GM12878 (cell line): ENCODE data around the gene TLL2. TPM values are rescaled to one million over a fixed set of nuclear protein-coding genes. Genes with fewer than 3 reads are reported as not detected.

Experiments
- ATAC-seq: fragments of 200-7000 bp; cut with Tn5 transposase; 3 replicates; pipeline ENCODE4 v1.9.1; 2020; ENCODE audit warnings: mild to moderate bottlenecking, moderate library complexity
- BruUV-seq: library from RNA; stranded (reverse); fragments of 400-500 nt; replicated peaks from 2 replicates; lab custom pipeline; 2021; lab: Mats Ljungman, UMichigan
- CTCF ChIA-PET: fragments of 300-600 bp; sonication (Branson Sonifier 250); formaldehyde crosslinking; extraction: SDS; loops from one replicate; lab custom pipeline; 2021; ENCODE audit warnings: inconsistent platforms; lab: Yijun Ruan, JAX
- POLR2A ChIA-PET: fragments of 350-600 bp; formaldehyde crosslinking; extraction: SDS; loops from one replicate; lab custom pipeline; 2021; ENCODE audit warnings: inconsistent platforms; lab: Charles Lee
- RAD21 ChIA-PET: fragments of 300-600 bp; sonication (Branson Sonifier 250); formaldehyde crosslinking; loops from one replicate; lab custom pipeline; 2023; ENCODE audit warnings: antibody characterized with exemption; ENCODE audit not compliant: unreplicated experiment; lab: Charles Lee
- SMC1A ChIA-PET: fragments of 300-600 bp; sonication (Branson Sonifier 250); formaldehyde crosslinking; loops from one replicate; lab custom pipeline; 2023; ENCODE audit not compliant: unreplicated experiment, uncharacterized antibody; lab: Charles Lee
- DNase-seq: peaks from one replicate; pipeline ENCODE4 v3.0.0-alpha.2; 2011; ENCODE audit warnings: low read depth, low spot score
- FAIRE-seq: peaks from 3 replicates; lab custom pipeline; 2011; peaks lifted over from hg19 to GRCh38; lab: Jason Lieb, UNC
- H2AFZ ChIP-seq: 2 replicates; pipeline ENCODE4 v1.6.0; 2011; ENCODE audit warnings: low read depth, low read length, control low read depth; ENCODE audit not compliant: control insufficient read depth
- H3K27ac ChIP-seq: 2 replicates; pipeline ENCODE4 v1.5.1; 2011; ENCODE audit warnings: control low read depth; ENCODE audit not compliant: control insufficient read depth, insufficient read depth
- H3K27me3 ChIP-seq, 2 experiments: replicated peaks in 1 of 2; 2 replicates each; pipeline versions ENCODE4 v1.6.0 to v1.6.1; 2011; ENCODE audit warnings: low read length in 1 of 2; ENCODE audit not compliant: control insufficient read depth in 2 of 2, insufficient read depth in 2 of 2
- H3K36me3 ChIP-seq, 2 experiments: 2 replicates each; pipeline ENCODE4 v1.5.1; 2011; ENCODE audit warnings: low read length in 1 of 2; ENCODE audit not compliant: control insufficient read depth in 2 of 2, insufficient read depth in 2 of 2
- H3K4me1 ChIP-seq: 2 replicates; pipeline ENCODE4 v1.6.1; 2011; ENCODE audit warnings: mild to moderate bottlenecking, low read length, moderate library complexity, mixed read lengths; ENCODE audit not compliant: control insufficient read depth, insufficient read depth
- H3K4me2 ChIP-seq: 2 replicates; pipeline ENCODE4 v1.6.0; 2011; ENCODE audit warnings: control low read depth; ENCODE audit not compliant: control insufficient read depth, insufficient read depth
- H3K4me3 ChIP-seq: fragments of 200-600 bp; sonication (generic); 2 replicates; pipeline ENCODE4 v1.5.1; 2016
- H3K79me2 ChIP-seq: 2 replicates; pipeline ENCODE4 v1.6.0; 2011; ENCODE audit warnings: low read length; ENCODE audit not compliant: control insufficient read depth, insufficient read depth
- H3K9ac ChIP-seq: 2 replicates; pipeline ENCODE4 v1.8.0; 2011; ENCODE audit warnings: low read length, control low read depth, mixed read lengths; ENCODE audit not compliant: control insufficient read depth, insufficient read depth
- H3K9me3 ChIP-seq: replicated peaks from 3 replicates; pipeline ENCODE4 v1.5.1; 2011; ENCODE audit warnings: mild to moderate bottlenecking, low read length; ENCODE audit not compliant: control insufficient read depth, insufficient read depth
- H4K20me1 ChIP-seq: 2 replicates; pipeline ENCODE4 v1.6.0; 2011; ENCODE audit not compliant: control insufficient read depth, insufficient read depth
- ATF3 ChIP-seq: IDR thresholded peaks from 2 replicates; pipeline ENCODE4 v1.6.1; 2011; ENCODE audit warnings: low read depth, mild to moderate bottlenecking, low read length, moderate library complexity, borderline replicate concordance; ENCODE audit errors: extremely low read depth
- CBFB ChIP-seq: IDR thresholded peaks from 2 replicates; pipeline ENCODE4 v1.6.1; 2016; ENCODE audit warnings: antibody characterized with exemption, low read depth
- EGR1 ChIP-seq, 2 experiments: IDR thresholded peaks; 1 replicate in 1 of 2; 2 replicates in 1 of 2; pipeline ENCODE4 v1.6.1; 2011 to 2012; ENCODE audit warnings: low read depth in 2 of 2, low read length in 2 of 2, borderline replicate concordance in 1 of 2, mild to moderate bottlenecking in 1 of 2, moderate library complexity in 1 of 2
- MTA3 ChIP-seq: IDR thresholded peaks from 2 replicates; pipeline ENCODE4 v1.6.1; 2012; ENCODE audit warnings: low read length, inconsistent platforms, borderline replicate concordance
- SUPT20H ChIP-seq: IDR thresholded peaks from 2 replicates; pipeline ENCODE4 v1.6.1; 2011; ENCODE audit warnings: low read depth, mild to moderate bottlenecking, low read length, moderate library complexity, borderline replicate concordance; ENCODE audit not compliant: control insufficient read depth
- TAF1 ChIP-seq: IDR thresholded peaks from 2 replicates; pipeline ENCODE4 v1.6.1; 2011; ENCODE audit warnings: mild to moderate bottlenecking, low read depth, low read length, borderline replicate concordance
- YY1 ChIP-seq: IDR thresholded peaks from 2 replicates; pipeline ENCODE4 v1.6.1; 2011; ENCODE audit warnings: low read depth, mild to moderate bottlenecking, low read length
- WGBS: methylation state at CpG from one replicate; pipeline ENCODE4 v1.1.6; 2016; ENCODE audit warnings: low lambda C conversion rate; ENCODE audit not compliant: insufficient replicate concordance, insufficient coverage; ENCODE audit errors: missing lambda C conversion rate; 5-methylcytosine and 5-hydroxymethylcytosine counted together
- in situ Hi-C: fragments of 300-500 bp; cut with MboI; formaldehyde crosslinking; loops from 9 replicates; pipeline ENCODE4 v1.14.3; 2018; ENCODE audit warnings: mixed read lengths
- intact Hi-C: fragments of 100-400 bp; cut with micrococcal nuclease; formaldehyde crosslinking; loops from one replicate; pipeline ENCODE4 v1.14.2; 2022; ENCODE audit not compliant: unreplicated experiment
- polyA plus RNA-seq, 11 experiments: library from polyadenylated mRNA; depleted of rRNA in 4 of 11; unstranded in 6 of 11; stranded (reverse) in 5 of 11; fragments of >200 nt; fragmentation: Nextera tagmentation in 4 of 11; fragmentation: Illumina TruSeq in 1 of 11; extraction: Ambion mirVana in 4 of 11; extraction: Trizol in 1 of 11; gene quantifications; 1 replicate in 1 of 11; 2 replicates in 10 of 11; pipeline versions ENCODE4 v1.2.1 to v1.2.3, GENCODE V29; 2011 to 2016; ENCODE audit warnings: inconsistent platforms in 2 of 11, missing spikeins in 2 of 11, low read depth in 1 of 11
- total RNA-seq, 4 experiments: library from RNA; depleted of rRNA in 3 of 4; stranded (reverse); fragments of >200 nt in 3 of 4; fragmentation: Illumina TruSeq in 1 of 4; extraction: Trizol in 1 of 4; gene quantifications; 2 replicates each; pipeline versions ENCODE4 v1.2.1 to v1.2.3, GENCODE V29; 2013 to 2021
- TF ChIP-seq, protein P1 (sequence below), 3 experiments: IDR thresholded peaks in 2 of 3; conservative IDR thresholded peaks in 1 of 3; 2 replicates each; pipeline ENCODE4 v1.5.1; 2011; ENCODE audit warnings: low read depth in 3 of 3, low read length in 3 of 3, mild to moderate bottlenecking in 3 of 3, control low read depth in 2 of 3, moderate library complexity in 2 of 3, inconsistent platforms in 1 of 3, mixed read lengths in 1 of 3; ENCODE audit not compliant: control insufficient read depth in 2 of 3, insufficient read depth in 1 of 3; ENCODE audit errors: extremely low read depth in 1 of 3

Gene TLL2
- total and polyA plus RNA-seq, 10 of the 15 experiments (the other 5 are each of a cell fraction or from before 2014, with no cell fraction given), result 0.02 to 2.1 (median 0.52) TPM

GRCh38 chr10:96509017-96509641, 4.6 kb downstream of the TLL2 start:
- H3K27me3 ChIP-seq, result peaks cover 3 to 6% of the 10 kb centered on the region in 2 experiments; a peak in 3 of 4 replicates
- ChIA-PET SMC1A (interaction anchor here (1.0 to 3.0 kb wide), 2 partner anchors 19 to 134 kb away, joined by 3 to 9 read pairs; no protein-coding TSS in a partner anchor), POLR2A (no interaction called here), RAD21 (no interaction called here), CTCF (interaction anchor here (0.8 to 8.8 kb wide), 10 partner anchors 9 to 701 kb away, joined by 3 to 99 read pairs (median 13); no protein-coding TSS in a partner anchor)
- TF ChIP-seq TAF1 (no peak), SUPT20H (no peak), MTA3 (no peak), ATF3 (no peak), YY1 (no peak), EGR1 (IDR thresholded peaks at IDR 0.05; ENCODE audit: borderline replicate concordance in 1 of 2, low read depth in 2 of 2, low read length in 2 of 2) (no peak), CBFB (no peak)
- TF ChIP-seq, protein P1, sequence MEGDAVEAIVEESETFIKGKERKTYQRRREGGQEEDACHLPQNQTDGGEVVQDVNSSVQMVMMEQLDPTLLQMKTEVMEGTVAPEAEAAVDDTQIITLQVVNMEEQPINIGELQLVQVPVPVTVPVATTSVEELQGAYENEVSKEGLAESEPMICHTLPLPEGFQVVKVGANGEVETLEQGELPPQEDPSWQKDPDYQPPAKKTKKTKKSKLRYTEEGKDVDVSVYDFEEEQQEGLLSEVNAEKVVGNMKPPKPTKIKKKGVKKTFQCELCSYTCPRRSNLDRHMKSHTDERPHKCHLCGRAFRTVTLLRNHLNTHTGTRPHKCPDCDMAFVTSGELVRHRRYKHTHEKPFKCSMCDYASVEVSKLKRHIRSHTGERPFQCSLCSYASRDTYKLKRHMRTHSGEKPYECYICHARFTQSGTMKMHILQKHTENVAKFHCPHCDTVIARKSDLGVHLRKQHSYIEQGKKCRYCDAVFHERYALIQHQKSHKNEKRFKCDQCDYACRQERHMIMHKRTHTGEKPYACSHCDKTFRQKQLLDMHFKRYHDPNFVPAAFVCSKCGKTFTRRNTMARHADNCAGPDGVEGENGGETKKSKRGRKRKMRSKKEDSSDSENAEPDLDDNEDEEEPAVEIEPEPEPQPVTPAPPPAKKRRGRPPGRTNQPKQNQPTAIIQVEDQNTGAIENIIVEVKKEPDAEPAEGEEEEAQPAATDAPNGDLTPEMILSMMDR (IDR thresholded peaks at IDR 0.05 in 2 of 3, conservative IDR thresholded peaks at IDR 0.05 in 1 of 3; ENCODE audit: control insufficient read depth in 2 of 3, extremely low read depth in 1 of 3, insufficient read depth in 1 of 3, low read depth in 3 of 3, low read length in 3 of 3), result no peak
- intact Hi-C loops (no loop called here), in situ Hi-C loops (no loop called here)
- no peaks in the 10 kb centered on the region for H3K9me3 ChIP-seq
- no peak overlapping the region for H3K9ac ChIP-seq
- FAIRE-seq (no peak), ATAC-seq (no peak), DNase-seq (no peak)
- H3K4me3 ChIP-seq, result no peak overlapping the region
- H3K79me2 ChIP-seq, result no peaks in the 10 kb centered on the region
- no peak overlapping the region for H2AFZ ChIP-seq
- 0 out of 2 replicates have a peak, but pooled peaks cover 4% of the 10 kb centered on the region for H4K20me1 ChIP-seq
- 43% methylated on average over 3 of the region's 3 CpGs for WGBS
- peaks cover 17% of the 10 kb centered on the region for H3K4me1 ChIP-seq
- H3K36me3 ChIP-seq, result no peaks in the 10 kb centered on the region
- no TSS peak for BruUV-seq
- H3K27ac ChIP-seq, result no peak overlapping the region
- no peak overlapping the region for H3K4me2 ChIP-seq
